ENCODE measurements around the gene LSM4. TPM values are rescaled to one million over a fixed set of nuclear protein-coding genes. Genes with fewer than 3 reads are reported as not detected.
A peak's percentile ranks its signal among the peaks of the same experiment; 100 is the strongest.

The LSM4 gene
- total RNA-seq, 6 experiments from 2014 or later: 37.6 to 139 (median 47.3) TPM

- no peak for ATAC-seq
Observed at GRCh38 chr19:18321734-18322102, 1.2 kb downstream of the LSM4 start.

GRCh38 chr19:18320865-18321733, 1.8 kb downstream of the LSM4 start:
- peak in 1 of 4 donors; percentile 6 for ATAC-seq
- WGBS (ENCODE audit: insufficient coverage, low coverage, low lambda C conversion rate, missing lambda C conversion rate): 59% methylated on average over 14 of the region's 14 CpGs
- H3K27ac ChIP-seq: peak overlapping the region; percentile 61 to 82 (median 74)
- no peak for DNase-seq
- intact Hi-C loops (cut with DNase I): loop anchor here (5.0 kb wide), 2 partner anchors 34 to 44 kb away; no protein-coding TSS in a partner anchor
- H3K36me3 ChIP-seq: no peaks in the 10 kb centered on the region
- no peak overlapping the region for H3K4me3 ChIP-seq
- no peaks in the 10 kb centered on the region for H3K9me3 ChIP-seq
- TF ChIP-seq POLR2A (IDR thresholded peaks at IDR 0.05): no peak
- no peak for TF ChIP-seq CTCF (IDR thresholded peaks at IDR 0.05)
- peaks cover 3 to 58% (median 24%) of the 10 kb centered on the region in 4 donors for H3K4me1 ChIP-seq
- H3K27me3 ChIP-seq: no peaks in the 10 kb centered on the region

More at GRCh38 chr19:18321734-18322102, 1.2 kb downstream of the LSM4 start:
- no peaks in the 10 kb centered on the region for H3K36me3 ChIP-seq
- no peaks in the 10 kb centered on the region for H3K9me3 ChIP-seq
- DNase-seq: no peak
- H3K27ac ChIP-seq: peak overlapping the region; percentile 79 to 89 (median 82)
- H3K4me1 ChIP-seq: peaks cover 3 to 58% (median 24%) of the 10 kb centered on the region in 4 donors
- TF ChIP-seq CTCF (IDR thresholded peaks at IDR 0.05) (no peak), POLR2A (IDR thresholded peaks at IDR 0.05) (no peak)
- H3K4me3 ChIP-seq: no peak overlapping the region
- 18% methylated on average over 9 of the region's 9 CpGs for whole genome bisulfite sequencing (ENCODE audit: insufficient coverage, low coverage, low lambda C conversion rate, missing lambda C conversion rate)
- intact Hi-C loops (cut with DNase I): loop anchor here (5.0 kb wide), 2 partner anchors 34 to 44 kb away; no protein-coding TSS in a partner anchor
- H3K27me3 ChIP-seq: no peaks in the 10 kb centered on the region

GRCh38 chr19:18319591-18320135, 3.2 kb downstream of the LSM4 start:
- no peaks in the 10 kb centered on the region for H3K9me3 ChIP-seq
- WGBS (ENCODE audit: insufficient coverage, low coverage, low lambda C conversion rate, missing lambda C conversion rate): 38% methylated on average over 7 of the region's 7 CpGs
- peak; percentile 15 to 62 (median 46) for ATAC-seq
- intact Hi-C loops (cut with DNase I): loop anchor here (5.0 kb wide), 2 partner anchors 32 to 42 kb away; no protein-coding TSS in a partner anchor
- H3K36me3 ChIP-seq: no peaks in the 10 kb centered on the region
- H3K4me3 ChIP-seq: no peak overlapping the region
- peak in 2 of 3 donors; percentile 70 to 77 for DNase-seq
- TF ChIP-seq POLR2A (IDR thresholded peaks at IDR 0.05) (no peak), CTCF (IDR thresholded peaks at IDR 0.05) (no peak)
- peaks cover 3 to 58% (median 24%) of the 10 kb centered on the region in 4 donors for H3K4me1 ChIP-seq
- H3K27ac ChIP-seq: peak overlapping the region; percentile 25 to 74 (median 61)
- H3K27me3 ChIP-seq: no peaks in the 10 kb centered on the region

- TF ChIP-seq CTCF (IDR thresholded peaks at IDR 0.05) (no peak), POLR2A (IDR thresholded peaks at IDR 0.05) (no peak)
- ATAC-seq (peak; percentile 0 to 14 (median 1)), DNase-seq (peak in 1 of 3 donors; percentile 69)
- H3K4me3 ChIP-seq: no peak overlapping the region
- intact Hi-C loops (cut with DNase I): no loop called here
- H3K27me3 ChIP-seq: no peaks in the 10 kb centered on the region
- WGBS (ENCODE audit: insufficient coverage, low coverage, low lambda C conversion rate, missing lambda C conversion rate): 25% methylated on average over 10 of the region's 18 CpGs
- H3K27ac ChIP-seq: peak overlapping the region; percentile 61 to 74 (median 68)
- no peaks in the 10 kb centered on the region for H3K9me3 ChIP-seq
- peaks cover 3 to 51% (median 24%) of the 10 kb centered on the region in 4 donors for H3K4me1 ChIP-seq
- no peaks in the 10 kb centered on the region for H3K36me3 ChIP-seq
Observed at GRCh38 chr19:18317961-18318800, 4.7 kb downstream of the LSM4 start.

Measured in right lobe of liver (tissue), 6 donors.